Measurements from ENCODE around the gene SYNPO. TPM values are rescaled to one million over a fixed set of nuclear protein-coding genes. Genes with fewer than 3 reads are reported as not detected.

SYNPO gene
- total and polyA plus RNA-seq, 2 experiments from 2014 or later, result 7.1 to 8.4 TPM

- Histone ChIP-seq H3K9me2 (replicated peaks; ENCODE audit: insufficient read depth) (no peaks in the 10 kb centered on the region), H3K4me1 (ENCODE audit: insufficient read depth) (peaks cover 67% of the 10 kb centered on the region), H3K27ac (peak overlapping the region; percentile 86), H3K79me2 (peaks cover 10% of the 10 kb centered on the region), H2AFZ (no peak overlapping the region), H4K20me1 (ENCODE audit: insufficient read depth, poor library complexity, severe bottlenecking) (no peaks in the 10 kb centered on the region), H3K9me3 (ENCODE audit: low read depth) (no peaks in the 10 kb centered on the region), H3K36me3 (replicated peaks; ENCODE audit: insufficient read depth, low read depth) (no peaks in the 10 kb centered on the region), H3K4me2 (peak overlapping the region; percentile 64), H3K27me3 (no peaks in the 10 kb centered on the region), H3K4me3 (no peak overlapping the region)
- DNase-seq (ENCODE audit: low spot score), result no peak
- TF ChIP-seq CTCF (IDR thresholded peaks at IDR 0.05; ENCODE audit: poor library complexity) (no peak), EZH2 (IDR thresholded peaks at IDR 0.05; ENCODE audit: borderline replicate concordance) (no peak), EZH2phosphoT487 (IDR thresholded peaks at IDR 0.05; ENCODE audit: low read depth, severe bottlenecking, unreplicated experiment) (no peak)
- WGBS (ENCODE audit: low lambda C conversion rate, missing lambda C conversion rate), result 55% methylated on average over 1 of the region's 1 CpG
Observed at GRCh38 chr5:150638053-150638444, 2.4 kb upstream of the SYNPO start.

GRCh38 chr5:150638488-150639376 lies 1.7 kb upstream of the SYNPO start:
- Histone ChIP-seq H3K9me3 (ENCODE audit: low read depth) (no peaks in the 10 kb centered on the region), H2AFZ (no peak overlapping the region)
- WGBS (ENCODE audit: low lambda C conversion rate, missing lambda C conversion rate), result 81% methylated on average over 6 of the region's 6 CpGs

GRCh38 chr5:150639377-150639692 lies 1.1 kb upstream of the SYNPO start:
- Histone ChIP-seq H3K4me3 (no peak overlapping the region), H3K9me3 (ENCODE audit: low read depth) (no peaks in the 10 kb centered on the region), H3K4me1 (ENCODE audit: insufficient read depth) (peaks cover 79% of the 10 kb centered on the region), H3K36me3 (replicated peaks; ENCODE audit: insufficient read depth, low read depth) (no peaks in the 10 kb centered on the region), H3K9me2 (replicated peaks; ENCODE audit: insufficient read depth) (no peaks in the 10 kb centered on the region), H3K27ac (peak overlapping the region; percentile 86), H2AFZ (no peak overlapping the region), H3K27me3 (no peaks in the 10 kb centered on the region), H3K79me2 (peaks cover 23% of the 10 kb centered on the region), H4K20me1 (ENCODE audit: insufficient read depth, poor library complexity, severe bottlenecking) (no peaks in the 10 kb centered on the region), H3K4me2 (peak overlapping the region; percentile 48)
- no peak for TF ChIP-seq EZH2phosphoT487 (IDR thresholded peaks at IDR 0.05; ENCODE audit: low read depth, severe bottlenecking, unreplicated experiment)
- TF ChIP-seq CTCF (IDR thresholded peaks at IDR 0.05; ENCODE audit: poor library complexity), result no peak
- TF ChIP-seq EZH2 (IDR thresholded peaks at IDR 0.05; ENCODE audit: borderline replicate concordance), result no peak
- no peak for DNase-seq (ENCODE audit: low spot score)
- 76% methylated on average over 3 of the region's 3 CpGs for WGBS (ENCODE audit: low lambda C conversion rate, missing lambda C conversion rate)

More at GRCh38 chr5:150638488-150639376, 1.7 kb upstream of the SYNPO start:
- no peak overlapping the region for H3K4me2 ChIP-seq
- TF ChIP-seq EZH2 (IDR thresholded peaks at IDR 0.05; ENCODE audit: borderline replicate concordance) (no peak), EZH2phosphoT487 (IDR thresholded peaks at IDR 0.05; ENCODE audit: low read depth, severe bottlenecking, unreplicated experiment) (no peak), CTCF (IDR thresholded peaks at IDR 0.05; ENCODE audit: poor library complexity) (no peak)
- H3K36me3 ChIP-seq (replicated peaks; ENCODE audit: insufficient read depth, low read depth), result no peaks in the 10 kb centered on the region
- H3K4me1 ChIP-seq (ENCODE audit: insufficient read depth), result peaks cover 73% of the 10 kb centered on the region
- H3K79me2 ChIP-seq, result peaks cover 17% of the 10 kb centered on the region
- peak overlapping the region; percentile 86 for H3K27ac ChIP-seq
- no peaks in the 10 kb centered on the region for H3K9me2 ChIP-seq (replicated peaks; ENCODE audit: insufficient read depth)
- no peaks in the 10 kb centered on the region for H4K20me1 ChIP-seq (ENCODE audit: insufficient read depth, poor library complexity, severe bottlenecking)
- no peak overlapping the region for H3K4me3 ChIP-seq
- no peak for DNase-seq (ENCODE audit: low spot score)
- no peaks in the 10 kb centered on the region for H3K27me3 ChIP-seq

Measured in hepatocyte (in vitro differentiated cells).